Pancreas (tissue), 10 donors: Measurements from ENCODE around the gene ARHGAP22. TPM values are rescaled to one million over a fixed set of nuclear protein-coding genes. Genes with fewer than 3 reads are reported as not detected.

Experiments used
- ATAC-seq, 4 donors: fragments of 200-7000 bp; cut with Tn5 transposase; one replicate each; pipeline versions ENCODE4 v1.8.0 to v1.9.1; 2020; ENCODE audit warnings: mild to moderate bottlenecking in 4 of 4, moderate library complexity in 4 of 4
- DNase-seq, 6 donors: peaks; one replicate each; pipeline ENCODE4 v3.0.0-alpha.2; 2020
- FAIRE-seq: peaks from 2 replicates; lab custom pipeline; 2012; peaks lifted over from hg19 to GRCh38; lab: Jason Lieb, UNC
- H3K27ac ChIP-seq, 4 donors: fragments of 200-600 bp; sonication (generic); 1 replicate in 3 of 4; 2 replicates in 1 of 4; pipeline versions ENCODE4 v1.5.0 to v1.8.0; 2020
- H3K27me3 ChIP-seq, 4 donors: fragments of 200-600 bp; one replicate each; pipeline ENCODE4 v1.8.0; 2021
- H3K36me3 ChIP-seq, 3 donors: fragments of 200-600 bp; sonication (generic) in 1 of 3; one replicate each; pipeline versions ENCODE4 v1.5.0 to v1.8.0; 2020 to 2021
- H3K4me1 ChIP-seq, 3 donors: fragments of 200-600 bp; one replicate each; pipeline ENCODE4 v1.8.0; 2021
- H3K4me3 ChIP-seq, 4 donors: fragments of 200-600 bp; sonication (generic) in 2 of 4; one replicate each; pipeline versions ENCODE4 v1.5.0 to v1.8.0; 2020 to 2021
- H3K9me3 ChIP-seq, 4 donors: fragments of 200-600 bp; one replicate each; pipeline ENCODE4 v1.8.0; 2021
- WGBS, 2 donors: extraction: QIAGEN DNeasy Blood & Tissue Kit; methylation state at CpG; one replicate each; pipeline ENCODE4 v1.1.7; 2013; 5-methylcytosine and 5-hydroxymethylcytosine counted together
- intact Hi-C, 3 donors: fragments of 100-400 bp; cut with DNase I; formaldehyde crosslinking; loops; one replicate each; pipeline versions ENCODE4 v1.11.1 to v1.14.2; 2022
- polyA plus RNA-seq, 2 donors: library from polyadenylated mRNA; stranded (reverse); fragments of 200-250 nt; gene quantifications; one replicate each; pipeline ENCODE4 v1.2.3, GENCODE V29; 2013
- total RNA-seq, 6 donors: library from RNA; stranded (reverse); fragmentation: NEBNext Ultra II Directional in 4 of 6; extraction: Animal tissue kit (Norgen Biotek cat#: 25700) in 4 of 6; gene quantifications; one replicate each; pipeline versions ENCODE4 v1.2.1 to v1.2.4, GENCODE V29; 2021 to 2023
- TF ChIP-seq, protein P1 (sequence below), 4 donors: fragments of 200-600 bp; sonication (generic) in 3 of 4; IDR thresholded peaks; one replicate each; pipeline versions ENCODE4 v1.5.0 to v1.8.0; 2021; ENCODE audit warnings: antibody characterized with exemption in 4 of 4
- donor health status: healthy with polysubstance abuse.
- donor health status: DM: no; HTN: no; CAD: no; lungs with moderate emphysema.
- donor health status: DM: no; HTN: no; CAD: no.
- donor health status: control.
- donor health status: control.
- donor health status: Bipolar disorder and iron deficiency.
- donor health status: DM: yes; HTN: yes; CAD: no.
- donor health status: DM: no; HTN: no; CAD: no.
- donor health status: DM: no; HTN: no; CAD: no.
- donor health status: DM: yes; HTN: yes; CAD: no.

The ARHGAP22 gene
- total and polyA plus RNA-seq, 8 donors: 1.1 to 6.0 (median 1.9) TPM

DNA sequence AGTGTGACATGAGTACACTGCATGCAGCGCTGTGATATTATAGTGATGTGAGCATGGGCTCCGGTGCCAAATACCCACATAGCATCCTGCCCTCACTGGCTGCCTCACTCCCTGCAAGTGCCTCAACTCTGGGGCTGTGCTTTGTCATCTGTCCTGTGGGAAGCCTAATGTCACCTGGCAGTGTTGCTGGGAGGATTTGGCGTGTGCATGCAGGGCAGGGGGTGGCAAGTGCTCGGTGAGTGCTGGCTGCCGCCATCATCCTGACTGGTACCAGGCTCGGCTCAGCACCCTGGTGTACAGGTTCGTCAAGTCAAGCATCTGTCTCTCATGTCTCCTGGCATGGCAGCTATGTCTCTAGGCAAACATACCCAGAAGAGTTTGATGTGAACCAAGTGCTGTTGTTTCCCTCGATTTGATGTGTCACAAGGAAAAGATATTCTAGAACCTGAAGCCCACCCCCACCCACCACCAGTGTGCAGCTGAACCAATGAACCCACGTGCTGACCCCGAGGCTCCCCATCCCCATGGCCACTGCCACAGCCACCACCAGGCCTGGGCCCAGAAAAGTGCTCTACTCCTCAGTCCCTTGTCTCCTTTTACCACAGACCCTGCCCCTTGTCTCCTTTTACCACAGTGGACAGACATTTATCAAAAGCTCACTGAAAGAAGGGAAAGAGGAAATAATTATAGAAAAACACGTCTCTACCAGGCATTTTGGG, 162.6 kb downstream of the ARHGAP22 start:
- intact Hi-C loops: no loop called here
- no peak for ATAC-seq
- H3K9me3 ChIP-seq: no peaks in the 10 kb centered on the region
- H3K27ac ChIP-seq: no peak overlapping the region
- no peaks in the 10 kb centered on the region for H3K36me3 ChIP-seq
- FAIRE-seq: no peak
- H3K4me3 ChIP-seq: no peak overlapping the region
- TF ChIP-seq, protein P1, sequence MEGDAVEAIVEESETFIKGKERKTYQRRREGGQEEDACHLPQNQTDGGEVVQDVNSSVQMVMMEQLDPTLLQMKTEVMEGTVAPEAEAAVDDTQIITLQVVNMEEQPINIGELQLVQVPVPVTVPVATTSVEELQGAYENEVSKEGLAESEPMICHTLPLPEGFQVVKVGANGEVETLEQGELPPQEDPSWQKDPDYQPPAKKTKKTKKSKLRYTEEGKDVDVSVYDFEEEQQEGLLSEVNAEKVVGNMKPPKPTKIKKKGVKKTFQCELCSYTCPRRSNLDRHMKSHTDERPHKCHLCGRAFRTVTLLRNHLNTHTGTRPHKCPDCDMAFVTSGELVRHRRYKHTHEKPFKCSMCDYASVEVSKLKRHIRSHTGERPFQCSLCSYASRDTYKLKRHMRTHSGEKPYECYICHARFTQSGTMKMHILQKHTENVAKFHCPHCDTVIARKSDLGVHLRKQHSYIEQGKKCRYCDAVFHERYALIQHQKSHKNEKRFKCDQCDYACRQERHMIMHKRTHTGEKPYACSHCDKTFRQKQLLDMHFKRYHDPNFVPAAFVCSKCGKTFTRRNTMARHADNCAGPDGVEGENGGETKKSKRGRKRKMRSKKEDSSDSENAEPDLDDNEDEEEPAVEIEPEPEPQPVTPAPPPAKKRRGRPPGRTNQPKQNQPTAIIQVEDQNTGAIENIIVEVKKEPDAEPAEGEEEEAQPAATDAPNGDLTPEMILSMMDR (IDR thresholded peaks at IDR 0.05): no peak
- H3K4me1 ChIP-seq: peaks cover 7% of the 10 kb centered on the region in 3 donors
- 76 to 81% methylated on average over 11 of the region's 11 CpGs for WGBS, 2 donors
- no peaks in the 10 kb centered on the region for H3K27me3 ChIP-seq
- DNase-seq: peak in 3 of 6 donors; percentile 5 to 41 (median 6)

DNA sequence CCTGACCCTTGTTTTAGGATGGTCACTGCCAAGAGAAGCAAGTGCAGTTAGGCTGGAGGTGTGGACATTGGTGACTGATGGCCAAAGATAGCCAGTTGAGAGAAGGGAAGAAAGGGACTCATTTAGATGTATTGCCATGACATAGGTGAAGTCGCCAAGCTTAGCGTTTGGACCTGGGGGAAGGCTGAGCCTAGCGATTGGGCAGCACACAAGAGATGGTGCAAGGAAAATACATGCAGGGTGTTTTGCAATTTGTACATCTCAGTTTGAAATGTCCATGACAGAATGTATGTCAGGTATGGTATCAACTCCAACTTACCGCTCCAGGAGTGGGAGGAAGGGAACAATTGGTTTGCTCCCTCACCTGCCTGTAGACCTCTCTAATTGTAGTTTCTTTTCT, 164.1 kb downstream of the ARHGAP22 start:
- Histone ChIP-seq H3K27ac (no peak overlapping the region), H3K4me3 (no peak overlapping the region), H3K9me3 (no peaks in the 10 kb centered on the region), H3K36me3 (no peaks in the 10 kb centered on the region), H3K27me3 (no peaks in the 10 kb centered on the region), H3K4me1 (peaks cover 7% of the 10 kb centered on the region in 3 donors)
- TF ChIP-seq, protein P1 (IDR thresholded peaks at IDR 0.05): no peak
- no peak for DNase-seq
- WGBS, 2 donors: 96 to 99% methylated on average over 4 of the region's 4 CpGs
- FAIRE-seq: no peak
- intact Hi-C loops: no loop called here
- no peak for ATAC-seq

DNA sequence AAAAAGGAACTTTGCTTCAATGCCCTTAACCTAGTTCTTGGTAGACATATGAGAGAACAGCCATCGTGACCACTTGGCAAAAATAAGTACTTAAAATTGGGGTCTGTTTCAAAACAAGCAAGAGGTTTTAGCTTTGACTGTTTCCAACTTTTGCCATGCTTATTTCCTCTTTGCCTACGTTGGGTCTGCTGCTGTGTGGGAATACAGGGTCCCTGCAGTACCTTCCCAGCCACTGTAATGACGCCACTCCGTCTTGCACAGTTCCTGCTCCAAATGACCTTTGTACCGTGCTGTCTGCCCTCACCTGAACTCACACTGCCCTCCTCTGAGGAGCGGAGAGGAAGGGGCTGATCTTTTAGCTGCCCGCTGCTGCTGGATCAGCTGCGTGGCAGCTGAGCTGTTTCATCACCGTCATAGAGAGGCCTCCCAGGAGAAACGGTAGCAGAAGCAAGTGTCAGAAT, 165.3 kb downstream of the ARHGAP22 start:
- Histone ChIP-seq H3K9me3 (no peaks in the 10 kb centered on the region), H3K27ac (peak overlapping the region in 1 of 4 donors; percentile 34), H3K4me3 (no peak overlapping the region), H3K27me3 (no peaks in the 10 kb centered on the region), H3K4me1 (peaks cover 7% of the 10 kb centered on the region in 3 donors), H3K36me3 (no peaks in the 10 kb centered on the region)
- TF ChIP-seq, protein P1 (IDR thresholded peaks at IDR 0.05): no peak
- peak in 5 of 6 donors; percentile 62 to 73 (median 67) for DNase-seq
- WGBS, 2 donors: 17% methylated on average over 10 of the region's 10 CpGs
- no peak for FAIRE-seq
- ATAC-seq: peak; percentile 95 to 97 (median 96)
- intact Hi-C loops: no loop called here

DNA sequence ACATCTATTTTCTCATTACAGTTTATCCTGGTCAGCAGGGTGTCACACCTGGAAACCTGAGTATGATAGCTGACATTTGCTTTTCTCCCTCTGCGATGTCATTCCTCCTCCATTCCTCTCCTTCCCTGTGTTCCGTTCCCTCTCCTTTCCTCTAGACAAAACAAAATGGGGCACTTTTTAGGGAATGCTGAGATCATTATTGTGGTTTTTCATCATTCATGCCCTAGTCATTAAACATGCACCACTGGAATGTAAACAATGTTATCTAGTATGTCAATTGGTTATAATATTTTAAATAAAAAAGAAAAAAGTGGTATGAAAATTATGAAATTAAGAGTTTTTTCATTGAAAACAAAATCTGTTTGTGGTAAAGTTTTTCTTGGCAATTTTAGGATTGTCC, 165.8 kb downstream of the ARHGAP22 start:
- H3K9me3 ChIP-seq: no peaks in the 10 kb centered on the region
- DNase-seq (no peak), FAIRE-seq (no peak), ATAC-seq (peak in 3 of 4 donors; percentile 9 to 50 (median 22))
- peaks cover 7% of the 10 kb centered on the region in 3 donors for H3K4me1 ChIP-seq
- no peaks in the 10 kb centered on the region for H3K36me3 ChIP-seq
- peak overlapping the region in 1 of 4 donors; percentile 34 for H3K27ac ChIP-seq
- no peaks in the 10 kb centered on the region for H3K27me3 ChIP-seq
- 75 to 82% methylated on average over 2 of the region's 2 CpGs for WGBS, 2 donors
- H3K4me3 ChIP-seq: no peak overlapping the region
- intact Hi-C loops: no loop called here
- TF ChIP-seq, protein P1 (IDR thresholded peaks at IDR 0.05): no peak

DNA sequence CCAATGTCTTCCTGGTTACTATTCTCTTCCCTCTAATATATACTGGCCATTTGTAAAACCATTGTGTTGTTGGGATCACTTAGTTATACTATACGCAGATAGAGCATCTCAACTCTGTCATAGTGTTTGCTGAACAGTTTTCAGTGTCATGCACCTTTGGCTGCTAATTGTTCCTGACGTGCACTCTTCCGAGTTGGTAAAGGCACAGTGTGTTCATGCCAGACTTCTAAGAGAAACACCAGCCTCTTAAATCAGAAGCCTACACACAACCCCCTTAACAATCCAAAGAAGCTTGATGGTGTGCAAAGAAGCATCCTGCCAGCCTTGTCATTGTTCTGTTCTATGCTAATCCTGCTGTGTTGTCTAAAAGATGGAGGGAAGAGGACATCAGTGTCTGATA, 167.3 kb downstream of the ARHGAP22 start:
- no peak overlapping the region for H3K27ac ChIP-seq
- ATAC-seq: no peak
- TF ChIP-seq, protein P1 (IDR thresholded peaks at IDR 0.05): no peak
- FAIRE-seq: no peak
- 92 to 93% methylated on average over 3 of the region's 3 CpGs for WGBS, 2 donors
- intact Hi-C loops: no loop called here
- no peaks in the 10 kb centered on the region for H3K27me3 ChIP-seq
- H3K4me1 ChIP-seq: peaks cover 7% of the 10 kb centered on the region in 3 donors
- no peaks in the 10 kb centered on the region for H3K36me3 ChIP-seq
- H3K9me3 ChIP-seq: no peaks in the 10 kb centered on the region
- no peak for DNase-seq
- H3K4me3 ChIP-seq: no peak overlapping the region
